Measurements from ENCODE around the gene BTBD9.

DNA sequence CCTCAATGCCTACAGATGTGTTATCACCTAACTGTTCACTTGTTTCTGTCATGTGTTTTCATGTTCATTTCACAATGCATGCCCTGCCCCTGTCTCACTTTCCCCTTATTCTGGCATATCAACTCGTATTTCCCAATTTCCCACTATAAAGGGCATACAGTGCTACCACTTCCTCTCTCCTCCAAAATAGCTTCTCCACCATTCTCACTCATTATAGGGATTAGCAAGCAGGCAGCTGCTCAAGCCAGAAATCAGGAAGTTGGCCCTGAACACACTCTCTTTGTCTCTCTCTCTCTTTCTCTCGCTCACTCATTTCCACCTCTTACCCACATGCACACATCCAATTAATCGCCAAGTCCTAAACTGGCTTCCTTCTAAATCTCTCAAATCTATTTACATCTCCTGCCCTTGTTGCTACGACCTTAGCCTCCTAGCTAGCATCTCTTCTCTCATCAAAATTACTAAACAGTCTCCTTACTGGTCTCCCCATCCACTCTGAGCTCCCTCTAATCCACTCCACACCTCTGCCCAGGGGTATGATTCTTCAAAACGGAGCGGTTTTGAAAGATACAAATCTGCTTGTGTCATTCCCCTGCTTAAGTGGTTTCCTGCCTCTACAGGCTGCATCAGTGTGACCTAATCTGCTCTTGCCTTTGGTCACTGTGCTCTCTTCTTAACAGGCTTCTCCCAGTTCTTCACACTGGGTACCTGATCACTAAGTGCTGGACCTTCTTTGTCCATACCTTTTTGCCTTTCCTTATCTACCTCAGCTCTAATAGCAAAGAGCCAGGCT is 196.2 kb downstream of the BTBD9 start:
- TF ChIP-seq, protein P1, sequence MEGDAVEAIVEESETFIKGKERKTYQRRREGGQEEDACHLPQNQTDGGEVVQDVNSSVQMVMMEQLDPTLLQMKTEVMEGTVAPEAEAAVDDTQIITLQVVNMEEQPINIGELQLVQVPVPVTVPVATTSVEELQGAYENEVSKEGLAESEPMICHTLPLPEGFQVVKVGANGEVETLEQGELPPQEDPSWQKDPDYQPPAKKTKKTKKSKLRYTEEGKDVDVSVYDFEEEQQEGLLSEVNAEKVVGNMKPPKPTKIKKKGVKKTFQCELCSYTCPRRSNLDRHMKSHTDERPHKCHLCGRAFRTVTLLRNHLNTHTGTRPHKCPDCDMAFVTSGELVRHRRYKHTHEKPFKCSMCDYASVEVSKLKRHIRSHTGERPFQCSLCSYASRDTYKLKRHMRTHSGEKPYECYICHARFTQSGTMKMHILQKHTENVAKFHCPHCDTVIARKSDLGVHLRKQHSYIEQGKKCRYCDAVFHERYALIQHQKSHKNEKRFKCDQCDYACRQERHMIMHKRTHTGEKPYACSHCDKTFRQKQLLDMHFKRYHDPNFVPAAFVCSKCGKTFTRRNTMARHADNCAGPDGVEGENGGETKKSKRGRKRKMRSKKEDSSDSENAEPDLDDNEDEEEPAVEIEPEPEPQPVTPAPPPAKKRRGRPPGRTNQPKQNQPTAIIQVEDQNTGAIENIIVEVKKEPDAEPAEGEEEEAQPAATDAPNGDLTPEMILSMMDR (IDR thresholded peaks at IDR 0.05; ENCODE audit: extremely low read depth in 1 of 2, insufficient read depth in 1 of 2, low read depth in 1 of 2, low read length in 2 of 2), result no peak
- TF ChIP-seq POLR2A (IDR thresholded peaks at IDR 0.05; ENCODE audit: low read depth, low read length) (no peak), EZH2 (IDR thresholded peaks at IDR 0.05; ENCODE audit: borderline replicate concordance, low read depth, low read length, severe bottlenecking) (no peak), POLR2AphosphoS5 (IDR thresholded peaks at IDR 0.05; ENCODE audit: insufficient read depth, low read depth, low read length) (no peak)
- TF ChIP-seq, protein P2, sequence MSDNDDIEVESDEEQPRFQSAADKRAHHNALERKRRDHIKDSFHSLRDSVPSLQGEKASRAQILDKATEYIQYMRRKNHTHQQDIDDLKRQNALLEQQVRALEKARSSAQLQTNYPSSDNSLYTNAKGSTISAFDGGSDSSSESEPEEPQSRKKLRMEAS (IDR thresholded peaks at IDR 0.05; ENCODE audit: insufficient read depth, insufficient read length), result no peak

Data from endothelial cell of umbilical vein (primary cell).